ENCODE data around the gene TMEM43.
"Not testable (repeated sequence)": the region's sequence is repeated elsewhere in the genome, so short reads cannot be mapped to it uniquely, and the experiment has no call there.

TMEM43 gene

GRCh38 chr3:14096742-14097141 lies 28.1 kb upstream of the TMEM43 start:
- no peak for TF ChIP-seq CTCF (IDR thresholded peaks at IDR 0.05; ENCODE audit: borderline replicate concordance, control extremely low read depth, extremely low read depth, insufficient read depth, missing control alignments)

GRCh38 chr3:14097616-14098391 lies 27.0 kb upstream of the TMEM43 start:
- no peak for DNase-seq (ENCODE audit: low spot score)
- TF ChIP-seq CTCF (IDR thresholded peaks at IDR 0.05; ENCODE audit: borderline replicate concordance, control extremely low read depth, extremely low read depth, insufficient read depth, missing control alignments): no peak
- in situ Hi-C loops (cut with MboI; ENCODE audit: low sequenced_read_pairs, unreplicated experiment): no loop called here

More at GRCh38 chr3:14096742-14097141, 28.1 kb upstream of the TMEM43 start:
- in situ Hi-C loops (cut with MboI; ENCODE audit: low sequenced_read_pairs, unreplicated experiment): no loop called here
- DNase-seq (ENCODE audit: low spot score): no peak

- in situ Hi-C loops (cut with MboI; ENCODE audit: low sequenced_read_pairs, unreplicated experiment); DNase-seq (ENCODE audit: low spot score): not testable (repeated sequence)
These were observed 15.0 kb upstream of the TMEM43 start for GRCh38 chr3:14109821-14110220.

- TF ChIP-seq CTCF (IDR thresholded peaks at IDR 0.05; ENCODE audit: borderline replicate concordance, control extremely low read depth, extremely low read depth, insufficient read depth, missing control alignments): no peak
- in situ Hi-C loops (cut with MboI; ENCODE audit: low sequenced_read_pairs, unreplicated experiment): no loop called here
- DNase-seq (ENCODE audit: low spot score): no peak
These were observed 14.2 kb upstream of the TMEM43 start for GRCh38 chr3:14110699-14111098.

GRCh38 chr3:14113965-14114635 lies 10.8 kb upstream of the TMEM43 start:
- in situ Hi-C loops (cut with MboI; ENCODE audit: low sequenced_read_pairs, unreplicated experiment): no loop called here
- no peak for DNase-seq (ENCODE audit: low spot score)
- TF ChIP-seq CTCF (IDR thresholded peaks at IDR 0.05; ENCODE audit: borderline replicate concordance, control extremely low read depth, extremely low read depth, insufficient read depth, missing control alignments): no peak

- in situ Hi-C loops (cut with MboI; ENCODE audit: low sequenced_read_pairs, unreplicated experiment): no loop called here
- no peak for TF ChIP-seq CTCF (IDR thresholded peaks at IDR 0.05; ENCODE audit: borderline replicate concordance, control extremely low read depth, extremely low read depth, insufficient read depth, missing control alignments)
- DNase-seq (ENCODE audit: low spot score): no peak
These were observed 7.1 kb upstream of the TMEM43 start for GRCh38 chr3:14117468-14118399.

Data from GM13976 (cell line).